ENCODE data around the gene NDC80.

Gene NDC80

DNA sequence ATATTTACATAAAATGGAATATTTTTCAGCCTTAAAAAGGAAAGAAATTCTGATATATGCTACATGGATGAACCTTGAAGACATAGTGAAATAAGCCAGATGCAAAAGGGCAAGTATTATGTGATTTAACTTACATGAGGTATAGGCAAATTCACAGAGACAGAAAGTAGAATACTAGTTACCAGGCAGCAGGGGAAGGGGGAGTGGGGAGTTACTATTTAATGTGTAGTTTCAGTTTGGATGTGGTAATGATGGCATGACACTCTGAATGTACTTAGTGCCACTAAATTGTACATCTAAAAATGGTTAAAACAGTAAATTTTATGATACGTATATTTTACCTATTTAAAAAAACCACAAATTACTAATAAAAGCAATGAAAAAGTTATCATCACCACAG is 12.1 kb upstream of the NDC80 start:
- DNase-seq (ENCODE audit: low spot score) = no peak

GRCh38 chr18:2564373-2564772 is 7.0 kb upstream of the NDC80 start:
- DNase-seq (ENCODE audit: low spot score) = no peak

GRCh38 chr18:2568129-2568528 is 3.2 kb upstream of the NDC80 start:
- no peak for DNase-seq (ENCODE audit: low spot score)

DNA sequence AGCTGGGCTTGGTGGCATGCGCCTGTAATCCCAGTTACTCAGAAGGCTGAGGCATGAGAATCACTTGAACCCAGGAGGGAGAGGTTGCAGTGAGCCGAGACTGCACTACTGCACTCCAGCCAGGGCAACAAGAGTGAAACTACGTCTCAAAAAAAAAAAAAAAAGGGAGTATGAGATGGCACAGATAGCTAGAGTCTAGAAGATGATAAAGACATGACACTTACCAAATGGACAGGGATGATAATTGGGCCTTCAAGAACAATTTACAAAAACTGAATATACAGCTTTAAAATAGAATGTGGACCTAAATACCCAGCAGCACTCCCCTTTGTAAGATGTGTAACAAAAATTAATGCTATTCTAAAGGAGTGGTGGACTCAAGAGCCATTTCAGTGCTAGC is 2.8 kb upstream of the NDC80 start:
- no peak for DNase-seq (ENCODE audit: low spot score)

DNA sequence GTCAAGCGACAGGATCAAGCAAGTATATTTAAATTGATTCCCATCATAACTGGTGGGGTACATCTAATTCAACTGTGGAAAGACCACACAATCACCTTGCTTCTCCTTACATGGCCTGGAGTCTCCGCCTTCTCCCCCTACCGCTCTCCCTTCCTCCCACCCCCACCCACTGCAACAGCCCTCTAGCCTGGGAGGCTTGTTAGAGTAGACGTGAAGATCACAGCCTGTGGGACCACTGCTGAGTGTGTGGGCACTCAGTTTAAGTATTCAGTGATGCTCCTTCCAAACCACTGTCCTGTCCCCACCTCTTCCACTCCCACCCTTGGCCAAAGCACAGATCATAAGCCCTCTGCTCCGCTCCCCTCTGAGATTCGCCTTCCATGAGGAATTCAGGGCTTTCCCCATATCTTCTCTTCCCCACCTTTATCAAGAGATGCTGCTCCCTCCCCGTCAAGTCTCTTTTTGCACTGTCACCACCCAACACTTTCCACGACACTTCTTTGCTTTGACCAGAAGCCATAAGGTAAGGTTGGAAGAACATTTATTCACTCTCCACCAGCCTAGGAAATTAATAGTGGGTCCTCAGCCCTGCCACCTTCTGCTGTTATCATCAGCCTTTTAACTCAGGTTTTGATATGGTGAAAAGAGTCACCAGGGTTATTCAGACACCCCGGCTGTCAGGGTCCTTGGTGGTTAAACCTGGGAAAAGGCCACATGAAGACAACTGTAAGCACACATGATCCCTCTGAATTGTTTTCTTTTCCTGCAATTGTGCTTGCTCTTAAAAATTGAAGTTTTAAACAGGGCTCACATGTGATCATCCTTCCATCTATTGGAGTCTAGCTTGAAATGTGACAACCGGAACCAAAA is 1.8 kb upstream of the NDC80 start:
- DNase-seq (ENCODE audit: low spot score) = peak; percentile 15

DNA sequence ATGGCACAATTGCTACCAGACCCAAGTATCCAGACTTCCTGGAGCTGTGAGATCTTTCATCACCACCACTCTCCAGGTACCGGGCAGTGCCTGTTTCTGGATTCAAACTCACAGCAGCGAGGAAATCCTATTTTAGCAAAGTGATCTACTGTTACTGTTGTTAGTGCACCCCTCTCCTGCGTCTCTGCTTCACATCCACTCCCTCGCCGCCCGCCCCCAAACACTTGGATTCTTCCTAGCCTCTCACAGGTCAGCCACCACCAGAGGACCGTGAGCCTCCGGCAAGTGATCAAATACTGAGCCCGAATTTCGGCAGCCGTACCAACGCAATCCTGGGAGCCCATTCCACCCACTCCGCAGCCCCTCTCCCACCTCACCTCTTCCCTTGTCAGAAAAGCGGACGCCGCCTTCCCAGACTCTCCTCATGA is 571 bp upstream of the NDC80 start:
- peak; percentile 76 for DNase-seq (ENCODE audit: low spot score)

GRCh38 chr18:2572171-2572569 is 813 bp downstream of the NDC80 start:
- DNase-seq (ENCODE audit: low spot score) = no peak

DNA sequence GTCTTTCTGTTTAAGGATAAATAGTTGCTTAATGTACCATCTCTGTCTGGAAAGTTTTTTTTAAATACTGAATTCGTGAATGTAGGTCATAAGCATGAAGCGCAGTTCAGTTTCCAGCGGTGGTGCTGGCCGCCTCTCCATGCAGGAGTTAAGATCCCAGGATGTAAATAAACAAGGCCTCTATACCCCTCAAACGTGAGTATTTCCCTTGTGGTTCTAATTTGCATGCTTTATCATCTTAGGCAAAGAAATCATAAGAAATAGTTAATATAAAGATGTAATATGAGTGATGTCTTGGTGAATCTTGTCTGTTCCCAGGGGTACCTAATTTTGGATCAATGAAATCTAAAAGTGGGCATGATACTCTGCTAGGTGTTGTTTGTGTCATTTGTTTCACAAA is 1.5 kb downstream of the NDC80 start:
- no peak for DNase-seq (ENCODE audit: low spot score)

DNA sequence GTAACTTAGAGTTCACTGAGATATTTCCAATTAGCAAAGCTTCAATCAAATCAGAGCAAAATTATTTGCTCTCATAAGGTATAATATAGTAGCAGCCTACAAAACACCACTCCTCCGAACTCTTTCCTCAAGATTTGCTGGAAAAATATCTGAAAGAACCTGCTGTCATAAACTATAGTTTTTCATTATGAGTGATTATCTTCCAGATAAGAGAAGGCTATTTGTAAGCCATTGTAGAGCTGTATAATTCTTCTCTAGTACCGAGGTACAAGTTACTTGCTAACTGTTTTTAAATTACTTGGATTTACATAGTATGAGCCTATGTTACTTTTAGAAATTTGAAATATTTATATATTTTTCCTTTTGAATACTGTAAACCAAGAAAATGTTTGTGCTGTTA is 2.1 kb downstream of the NDC80 start:
- no peak for DNase-seq (ENCODE audit: low spot score)

GRCh38 chr18:2587788-2588187 is 16.4 kb downstream of the NDC80 start:
- no peak for DNase-seq (ENCODE audit: low spot score)

GRCh38 chr18:2588666-2589344 is 17.4 kb downstream of the NDC80 start:
- DNase-seq (ENCODE audit: low spot score) = no peak

DNA sequence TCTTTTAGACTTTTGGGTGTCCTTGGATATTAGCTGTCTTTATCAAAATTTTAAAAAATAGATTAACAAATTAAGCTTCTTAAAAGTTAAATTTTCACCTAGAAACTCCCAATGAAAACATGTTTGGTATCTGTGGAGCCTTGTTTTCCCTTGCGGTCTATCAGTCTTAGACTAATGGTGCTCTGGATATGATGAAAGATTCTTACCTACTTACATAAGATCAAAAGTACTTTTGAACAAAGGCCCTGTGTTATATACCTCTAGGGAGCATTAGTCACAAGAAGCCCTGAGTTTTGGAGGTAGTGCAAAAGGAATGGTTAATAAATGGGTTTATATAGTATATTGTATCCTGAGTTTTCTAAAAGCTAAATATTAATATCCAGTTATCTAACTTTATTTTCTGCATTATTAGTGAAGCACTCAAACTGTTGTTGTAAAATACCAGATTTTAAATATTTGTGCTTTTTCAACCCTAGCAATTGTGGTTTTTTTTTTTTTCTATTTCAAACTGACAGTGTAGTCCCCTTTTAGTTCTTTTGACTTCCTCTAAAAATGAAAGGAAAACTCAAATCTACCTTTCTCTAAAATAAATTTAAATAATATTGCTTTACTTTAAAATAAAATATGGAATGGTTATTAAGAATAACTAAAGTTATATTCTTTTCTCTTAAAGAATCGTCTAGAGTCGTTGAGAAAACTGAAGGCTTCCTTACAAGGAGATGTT is 18.1 kb downstream of the NDC80 start:
- no peak for DNase-seq (ENCODE audit: low spot score)

- DNase-seq (ENCODE audit: low spot score) = no peak
These were observed 18.9 kb downstream of the NDC80 start for GRCh38 chr18:2590303-2590702.

DNA sequence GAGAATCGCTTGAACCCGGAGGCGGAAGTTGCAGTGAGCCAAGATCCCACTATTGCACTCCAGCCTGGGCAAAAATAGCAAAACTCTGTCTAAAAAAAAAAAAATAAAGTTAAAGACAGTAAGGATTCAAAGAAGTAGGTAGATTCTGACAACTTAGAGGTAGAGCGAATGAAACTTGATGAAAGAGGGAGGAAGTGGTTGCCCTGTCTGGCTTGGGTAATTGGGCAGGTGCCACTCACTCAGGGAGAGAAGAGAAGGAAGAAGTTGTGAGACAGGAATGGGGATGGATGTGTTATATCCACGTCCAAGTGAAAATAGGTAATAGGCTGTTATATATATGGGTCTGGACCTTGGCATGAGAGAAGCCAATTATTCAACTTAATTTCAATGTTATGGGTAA is 26.3 kb downstream of the NDC80 start:
- DNase-seq (ENCODE audit: low spot score) = no peak

GRCh38 chr18:2602844-2603243 is 31.5 kb downstream of the NDC80 start:
- no peak for DNase-seq (ENCODE audit: low spot score)

GRCh38 chr18:2606335-2606734 is 35.0 kb downstream of the NDC80 start:
- DNase-seq (ENCODE audit: low spot score) = no peak

DNA sequence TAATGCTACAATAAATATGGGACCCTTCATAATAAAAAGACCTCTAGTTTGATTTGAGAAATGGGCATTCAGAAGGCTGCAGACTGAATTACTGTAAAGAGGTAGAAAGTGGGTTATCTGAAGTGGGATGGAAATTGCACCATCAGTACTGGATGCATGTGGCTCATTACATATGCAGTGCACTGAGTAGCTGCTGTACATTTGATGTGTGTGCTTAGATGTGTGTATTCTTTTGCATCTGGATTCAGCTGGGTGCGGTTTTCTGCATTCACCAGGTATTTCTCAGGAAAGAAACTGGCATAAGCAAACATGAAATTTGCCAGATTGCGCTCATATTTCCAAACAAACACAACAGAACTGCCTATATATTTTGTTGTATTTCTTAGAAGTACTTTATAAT is 38.2 kb downstream of the NDC80 start:
- DNase-seq (ENCODE audit: low spot score) = no peak

DNA sequence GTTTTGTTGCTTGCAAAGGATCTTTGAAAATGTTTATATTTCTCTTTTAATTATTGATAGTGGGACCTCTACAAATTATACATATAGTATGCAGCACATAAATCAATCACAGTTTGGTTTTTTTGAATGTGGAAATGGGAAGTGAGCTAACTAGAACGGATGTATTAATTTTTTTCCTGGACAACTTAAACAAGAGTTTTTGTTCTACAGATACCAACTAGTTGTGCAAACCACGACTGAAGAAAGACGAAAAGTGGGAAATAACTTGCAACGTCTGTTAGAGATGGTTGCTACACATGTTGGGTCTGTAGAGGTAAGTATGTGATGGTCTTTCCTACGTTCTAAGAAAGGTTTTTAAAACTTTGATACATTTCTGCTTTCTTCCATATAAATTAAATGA is 39.2 kb downstream of the NDC80 start:
- no peak for DNase-seq (ENCODE audit: low spot score)

GRCh38 chr18:2612996-2613395 is 41.6 kb downstream of the NDC80 start:
- DNase-seq (ENCODE audit: low spot score) = no peak

- DNase-seq (ENCODE audit: low spot score) = no peak
These were observed 46.1 kb downstream of the NDC80 start for GRCh38 chr18:2617401-2617998.

DNA sequence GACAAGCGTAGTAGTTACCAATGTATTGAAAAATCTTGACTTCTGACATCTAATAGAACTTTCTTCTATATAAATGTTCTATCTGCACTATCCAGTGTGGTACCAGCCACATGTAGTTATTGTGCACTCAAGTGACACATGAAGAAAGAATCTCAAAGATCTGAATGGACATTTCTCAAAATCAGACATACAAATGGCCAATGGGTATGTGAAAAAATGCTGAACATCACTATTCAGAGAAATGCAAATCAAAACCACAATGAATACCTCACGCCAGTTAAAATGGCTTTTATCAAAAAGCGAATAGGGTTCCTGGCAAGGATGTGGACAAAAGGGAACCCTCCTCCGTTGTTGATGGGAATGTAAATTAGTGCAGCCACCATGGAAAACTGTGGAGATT is 46.7 kb downstream of the NDC80 start:
- DNase-seq (ENCODE audit: low spot score) = no peak

DNA sequence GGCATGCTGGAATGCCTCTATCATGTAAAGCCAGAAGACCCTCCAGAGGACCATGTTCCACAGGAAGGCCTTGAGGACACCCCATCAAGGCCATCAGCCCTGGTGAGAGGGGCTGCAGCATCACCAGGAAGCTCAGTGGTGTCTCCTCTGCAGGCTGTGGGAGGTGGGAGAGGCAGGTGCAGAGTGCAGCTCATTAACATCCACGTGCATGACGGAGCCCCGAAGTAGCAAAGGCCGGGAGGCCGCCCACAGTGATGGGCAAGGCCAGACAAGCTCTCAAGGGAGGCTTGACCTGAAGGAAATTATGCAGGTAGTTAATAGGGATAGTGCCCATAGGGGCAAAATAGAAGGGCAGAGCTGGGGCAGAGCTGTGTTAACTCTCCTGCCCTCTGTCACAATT is 53.9 kb downstream of the NDC80 start:
- DNase-seq (ENCODE audit: low spot score) = no peak

All from iPS-NIHi11 (cell line).